NCI-H1105 treated with DMSO at 0.1 percent for 48 hours (cell line): Measurements from ENCODE around the gene DAPK1.

Source experiments
- DNase-seq: peaks from one replicate; lab custom pipeline; 2025; lab: John Stamatoyannopoulos, UW

DAPK1 gene

GRCh38 chr9:87686520-87687090 is 188.9 kb downstream of the DAPK1 start:
- no peak for DNase-seq

GRCh38 chr9:87687207-87687606 is 189.5 kb downstream of the DAPK1 start:
- DNase-seq, result no peak

GRCh38 chr9:87694236-87694755 is 196.6 kb downstream of the DAPK1 start:
- no peak for DNase-seq

GRCh38 chr9:87695523-87695922 is 197.9 kb downstream of the DAPK1 start:
- no peak for DNase-seq

- DNase-seq, result no peak
Measured at GRCh38 chr9:87696641-87697040, 199.0 kb downstream of the DAPK1 start.

- no peak for DNase-seq
Measured at GRCh38 chr9:87698069-87698809, 200.6 kb downstream of the DAPK1 start.

GRCh38 chr9:87699835-87700234 is 202.2 kb downstream of the DAPK1 start:
- no peak for DNase-seq

GRCh38 chr9:87701491-87701890 is 203.8 kb downstream of the DAPK1 start:
- no peak for DNase-seq

- no peak for DNase-seq
Measured at GRCh38 chr9:87701931-87702421, 204.3 kb downstream of the DAPK1 start.

- no peak for DNase-seq
Measured at GRCh38 chr9:87702921-87703320, 205.3 kb downstream of the DAPK1 start.

GRCh38 chr9:87703636-87704276 is 206.1 kb downstream of the DAPK1 start:
- DNase-seq, result no peak

GRCh38 chr9:87704342-87704741 is 206.7 kb downstream of the DAPK1 start:
- no peak for DNase-seq

GRCh38 chr9:87706066-87706739 is 208.5 kb downstream of the DAPK1 start:
- no peak for DNase-seq

GRCh38 chr9:87707805-87708506 is 210.3 kb downstream of the DAPK1 start:
- no peak for DNase-seq

- no peak for DNase-seq
Measured at GRCh38 chr9:87708546-87708945, 210.9 kb downstream of the DAPK1 start.

- no peak for DNase-seq
Measured at GRCh38 chr9:87708986-87709728, 211.5 kb downstream of the DAPK1 start.

GRCh38 chr9:87710443-87710842 is 212.8 kb downstream of the DAPK1 start:
- no peak for DNase-seq

GRCh38 chr9:87711857-87712800 is 214.5 kb downstream of the DAPK1 start:
- DNase-seq, result no peak

GRCh38 chr9:87712801-87713277 is 215.2 kb downstream of the DAPK1 start:
- no peak for DNase-seq
